Measurements from ENCODE around the gene SLC32A1.

GRCh38 chr20:38703526-38703925, 20.8 kb upstream of the SLC32A1 start:
- TF ChIP-seq POLR2AphosphoS5 (IDR thresholded peaks at IDR 0.05) (no peak), CTCF (IDR thresholded peaks at IDR 0.05 in 8 of 11, conservative IDR thresholded peaks at IDR 0.05 in 3 of 11) (no peak)

Measured in spleen (tissue), 7 donors.